NB4 (cell line): ENCODE measurements around the gene ZNF786.
A peak's percentile ranks its signal among the peaks of the same experiment; 100 is the strongest.

Experiments
- DNase-seq: peaks from one replicate; pipeline ENCODE4 v3.0.0; 2010; ENCODE audit warnings: low read depth
- H3K4me3 ChIP-seq: one replicate; pipeline ENCODE4 v1.5.1; 2011; ENCODE audit warnings: mild to moderate bottlenecking, low read depth, low read length, moderate library complexity
- CTCF ChIP-seq: IDR thresholded peaks from one replicate; pipeline ENCODE4 v1.5.1; 2012; ENCODE audit warnings: low read depth, low read length
- MAX ChIP-seq: IDR thresholded peaks from 2 replicates; pipeline ENCODE4 v1.6.1; 2011; ENCODE audit warnings: low read depth, low read length
- MYC ChIP-seq: IDR thresholded peaks from 2 replicates; pipeline ENCODE4 v1.6.1; 2011; ENCODE audit warnings: low read depth, low read length
- POLR2A ChIP-seq: IDR thresholded peaks from 2 replicates; pipeline ENCODE4 v1.6.1; 2011; ENCODE audit warnings: mild to moderate bottlenecking; ENCODE audit not compliant: insufficient read length; ENCODE audit errors: extremely low read depth

ZNF786 gene

GRCh38 chr7:149087376-149087775 is 3.1 kb downstream of the ZNF786 start:
- DNase-seq, result no peak
- H3K4me3 ChIP-seq, result no peak overlapping the region
- no peak for TF ChIP-seq MAX
- no peak for TF ChIP-seq POLR2A
- TF ChIP-seq MYC, result no peak

GRCh38 chr7:149085866-149086265 is 4.7 kb downstream of the ZNF786 start:
- DNase-seq, result no peak
- no peak overlapping the region for H3K4me3 ChIP-seq
- TF ChIP-seq MAX (no peak), POLR2A (no peak), CTCF (no peak), MYC (no peak)

- H3K4me3 ChIP-seq, result no peak overlapping the region
- DNase-seq, result no peak
- TF ChIP-seq CTCF, result no peak
- no peak for TF ChIP-seq POLR2A
- no peak for TF ChIP-seq MYC
- no peak for TF ChIP-seq MAX
These were observed 6.1 kb downstream of the ZNF786 start for GRCh38 chr7:149084407-149084806.

GRCh38 chr7:149081914-149082313 is 8.6 kb downstream of the ZNF786 start:
- no peak for TF ChIP-seq MAX
- no peak for TF ChIP-seq CTCF
- no peak for TF ChIP-seq POLR2A
- TF ChIP-seq MYC, result no peak
- no peak overlapping the region for H3K4me3 ChIP-seq
- peak; percentile 63 for DNase-seq

- no peak overlapping the region for H3K4me3 ChIP-seq
- no peak for TF ChIP-seq CTCF
- no peak for TF ChIP-seq POLR2A
- no peak for TF ChIP-seq MYC
- no peak for TF ChIP-seq MAX
- DNase-seq, result no peak
These were observed 12.9 kb downstream of the ZNF786 start for GRCh38 chr7:149077594-149077993.

- no peak overlapping the region for H3K4me3 ChIP-seq
- TF ChIP-seq POLR2A (no peak), CTCF (no peak), MAX (no peak), MYC (no peak)
- no peak for DNase-seq
These were observed 15.2 kb downstream of the ZNF786 start for GRCh38 chr7:149075286-149075685.
